ENCODE data around the gene TTLL6. TPM values are rescaled to one million over a fixed set of nuclear protein-coding genes. Genes with fewer than 3 reads are reported as not detected.

TTLL6 gene
- polyA plus RNA-seq, 3 donors, result 0.21 to 0.31 (median 0.22) TPM

GRCh38 chr17:48729335-48730239, 87.4 kb downstream of the TTLL6 start:
- H3K27ac ChIP-seq (ENCODE audit: low read depth, low read length), result no peak overlapping the region
- 5 to 8% (median 7%) methylated on average over 19 of the region's 19 CpGs for WGBS, 3 donors

DNA sequence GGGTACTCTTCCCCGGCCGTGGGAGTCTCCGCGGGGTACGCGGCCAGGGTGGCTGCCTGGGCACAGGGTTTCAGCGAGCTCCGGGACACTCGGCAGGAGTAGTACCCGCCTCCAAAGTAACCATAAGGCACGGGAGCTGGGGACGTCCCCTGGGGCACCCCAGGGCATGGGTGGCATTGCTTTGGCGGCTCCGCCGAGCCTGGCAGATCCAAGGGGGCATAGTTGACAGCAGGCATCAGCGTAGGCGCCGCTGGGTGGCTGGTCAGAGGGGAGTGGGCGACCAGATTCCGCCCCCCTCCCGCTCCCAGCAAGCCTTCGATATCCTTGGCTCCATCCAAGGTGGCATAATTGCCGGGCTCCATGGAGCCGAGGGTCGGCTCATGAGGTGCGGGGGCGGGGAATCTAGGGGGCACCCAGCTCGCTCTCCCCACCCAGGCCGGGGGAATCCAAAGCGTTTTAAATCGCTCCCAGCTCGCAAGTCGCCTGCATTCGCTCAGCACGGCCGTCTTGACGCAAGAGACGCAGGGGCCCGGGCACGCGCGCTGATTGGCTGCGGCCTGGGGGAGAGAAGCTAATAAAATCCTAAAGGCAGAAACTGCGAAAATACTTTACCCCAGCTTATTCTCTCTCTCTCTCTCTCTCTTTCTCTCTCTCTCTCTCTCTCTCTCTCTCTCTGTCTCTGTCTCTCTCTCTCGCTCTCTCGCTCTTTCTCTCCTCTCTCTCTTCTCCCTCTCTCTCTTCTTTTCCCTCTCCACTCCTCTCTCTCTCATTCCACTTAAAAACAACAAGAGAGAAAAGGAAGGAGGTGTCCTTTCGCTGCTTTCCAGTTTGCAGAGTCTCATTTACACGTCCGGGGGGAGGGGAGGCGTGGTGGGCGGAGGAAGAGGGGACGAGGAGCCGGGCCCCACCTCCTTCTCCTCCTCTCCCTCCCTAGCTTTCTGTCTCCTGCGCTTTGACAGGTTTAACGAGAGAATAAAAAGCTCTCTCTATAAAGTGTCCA, 88.5 kb downstream of the TTLL6 start, which contains the start of gene HOXB13:
TSS of gene HOXB13 (minus strand) at position 519 of the 1,000 bp plus-strand sequence. CDS start at position 362, 157 bp downstream.
- H3K27ac ChIP-seq (ENCODE audit: low read depth, low read length), result no peak within 1 kb of the TSS
- 3 to 6% (median 3%) methylated on average over 51 to 55 of the region's 55 CpGs for WGBS, 3 donors

DNA sequence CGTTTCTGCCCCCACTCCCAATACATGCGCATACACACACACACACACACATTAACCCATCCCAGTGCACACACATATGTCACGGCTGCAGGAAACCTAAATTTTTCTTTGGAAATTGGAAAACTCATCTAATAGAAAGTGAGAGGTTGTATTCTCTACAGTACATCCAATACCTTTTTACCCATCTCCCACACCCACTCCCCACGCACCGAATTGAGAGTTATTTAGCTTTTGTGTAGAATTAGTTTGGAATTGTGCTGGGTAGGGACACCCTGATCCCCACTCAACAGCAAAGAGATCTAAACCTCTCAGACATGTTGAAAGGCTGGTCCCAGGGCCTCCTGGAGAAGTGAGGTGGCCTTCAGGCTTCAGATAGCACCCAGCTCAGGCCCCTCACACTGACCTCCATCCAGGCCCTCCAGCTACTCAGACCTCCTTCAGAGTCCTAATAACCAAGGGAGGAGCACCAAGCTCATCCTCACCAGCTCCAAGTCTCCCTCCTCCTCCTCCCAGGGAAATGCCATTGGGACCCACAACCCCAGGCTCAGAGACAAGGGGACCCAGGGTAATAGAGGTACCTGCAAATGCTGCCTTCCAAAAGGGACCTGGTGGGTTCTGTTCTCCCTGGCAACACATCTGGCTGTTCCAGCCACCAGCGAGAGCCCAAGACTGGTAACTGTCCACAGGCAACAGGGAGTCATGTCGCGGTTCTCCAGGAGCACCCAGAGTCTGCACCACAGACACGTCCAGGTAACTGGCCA, 89.4 kb downstream of the TTLL6 start:
- 24 to 43% (median 27%) methylated on average over 9 of the region's 9 CpGs for WGBS, 3 donors
- no peak overlapping the region for H3K27ac ChIP-seq (ENCODE audit: low read depth, low read length)

GRCh38 chr17:48726916-48727286, 90.1 kb downstream of the TTLL6 start:
- no peak overlapping the region for H3K27ac ChIP-seq (ENCODE audit: low read depth, low read length)
- WGBS, 3 donors, result 8 to 11% (median 9%) methylated on average over 20 of the region's 20 CpGs

DNA sequence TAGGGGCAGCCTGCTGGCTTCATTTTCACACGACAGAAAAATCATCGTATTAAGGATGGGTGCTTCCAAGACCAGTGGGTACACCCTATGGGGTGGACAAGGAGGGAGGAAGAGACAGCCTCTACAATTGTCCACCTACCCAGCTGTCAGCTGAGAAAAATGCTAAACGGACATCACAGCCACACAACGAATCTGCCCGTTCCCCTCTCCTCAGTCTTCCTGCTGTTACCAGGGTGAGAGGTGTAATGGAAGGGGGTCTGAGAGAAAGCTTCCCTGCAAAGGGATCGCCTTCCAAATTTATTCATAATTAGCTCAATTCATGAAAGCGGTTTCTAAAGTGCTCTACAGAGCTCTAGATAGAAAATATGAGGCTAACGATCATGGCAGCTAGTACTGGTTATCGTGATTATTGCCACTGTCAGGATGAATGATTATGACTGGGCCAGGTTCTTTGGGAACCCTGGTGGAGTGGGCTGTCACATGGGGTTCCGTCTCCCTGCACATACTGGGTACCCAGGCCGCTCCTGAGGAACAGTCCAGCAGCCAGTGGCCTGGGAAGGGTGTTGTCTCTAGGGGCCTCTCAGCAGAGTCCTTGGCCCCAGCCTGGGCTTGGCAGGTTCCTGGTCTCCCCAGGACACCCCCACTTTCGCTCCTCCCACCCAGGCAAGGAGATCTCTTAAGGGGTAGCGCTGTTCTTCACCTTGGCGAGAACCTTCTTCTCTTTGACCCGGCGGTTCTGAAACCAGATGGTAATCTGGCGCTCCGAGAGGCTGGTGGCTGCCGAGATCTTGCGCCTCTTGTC, 90.7 kb downstream of the TTLL6 start:
- WGBS, 3 donors, result 12 to 14% (median 12%) methylated on average over 20 of the region's 20 CpGs
- H3K27ac ChIP-seq (ENCODE audit: low read depth, low read length), result no peak overlapping the region

- no peak overlapping the region for H3K27ac ChIP-seq (ENCODE audit: low read depth, low read length)
- WGBS, 3 donors, result 5 to 6% (median 5%) methylated on average over 37 to 38 of the region's 38 CpGs
These were observed 91.6 kb downstream of the TTLL6 start for GRCh38 chr17:48725288-48726064.

- 1 to 4% (median 3%) methylated on average over 16 of the region's 16 CpGs for WGBS, 3 donors
- no peak overlapping the region for H3K27ac ChIP-seq (ENCODE audit: low read depth, low read length)
These were observed 92.1 kb downstream of the TTLL6 start for GRCh38 chr17:48725004-48725287.

- 6 to 9% (median 7%) methylated on average over 32 of the region's 32 CpGs for WGBS, 3 donors
These were observed 92.6 kb downstream of the TTLL6 start for GRCh38 chr17:48724251-48725003.

GRCh38 chr17:48723423-48724250, 93.4 kb downstream of the TTLL6 start:
- 10 to 11% (median 10%) methylated on average over 42 of the region's 42 CpGs for WGBS, 3 donors
- no peak overlapping the region for H3K27ac ChIP-seq (ENCODE audit: low read depth, low read length)

More at GRCh38 chr17:48724251-48725003, 92.6 kb downstream of the TTLL6 start:
- no peak overlapping the region for H3K27ac ChIP-seq (ENCODE audit: low read depth, low read length)

DNA sequence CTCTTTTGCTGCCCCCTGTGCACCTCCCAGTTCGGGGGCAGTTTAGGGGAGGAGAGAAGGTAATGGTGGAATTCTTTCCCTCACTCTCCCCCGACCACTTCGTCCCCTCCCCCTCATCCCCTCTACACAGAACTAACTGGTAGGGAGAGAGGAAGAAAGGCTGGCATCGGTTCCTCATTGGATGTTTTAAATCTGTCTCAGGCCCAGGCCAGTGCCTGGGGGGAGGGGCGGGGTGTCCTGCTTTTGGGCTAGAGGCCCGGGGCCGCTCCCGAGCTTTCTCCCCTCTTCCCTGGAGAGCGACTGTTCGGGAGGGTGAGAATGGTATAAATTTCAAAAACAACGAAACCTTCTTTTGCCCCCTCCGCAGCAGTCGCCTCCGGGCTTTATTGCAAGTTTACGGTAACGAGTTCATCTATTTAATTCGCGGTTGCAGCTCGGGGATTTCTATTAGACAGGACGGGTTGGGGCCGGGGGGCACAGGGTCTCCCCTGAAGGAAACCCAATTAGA, 94.1 kb downstream of the TTLL6 start, which contains the start of gene PRAC2:
TSS of gene PRAC2 (plus strand) at position 271 of the 508 bp plus-strand sequence. CDS start 1,226 bp downstream, outside the sequence.
- H3K27ac ChIP-seq (ENCODE audit: low read depth, low read length), result no peak within 1 kb of the TSS
- 4 to 6% (median 6%) methylated on average over 21 of the region's 21 CpGs for WGBS, 3 donors

DNA sequence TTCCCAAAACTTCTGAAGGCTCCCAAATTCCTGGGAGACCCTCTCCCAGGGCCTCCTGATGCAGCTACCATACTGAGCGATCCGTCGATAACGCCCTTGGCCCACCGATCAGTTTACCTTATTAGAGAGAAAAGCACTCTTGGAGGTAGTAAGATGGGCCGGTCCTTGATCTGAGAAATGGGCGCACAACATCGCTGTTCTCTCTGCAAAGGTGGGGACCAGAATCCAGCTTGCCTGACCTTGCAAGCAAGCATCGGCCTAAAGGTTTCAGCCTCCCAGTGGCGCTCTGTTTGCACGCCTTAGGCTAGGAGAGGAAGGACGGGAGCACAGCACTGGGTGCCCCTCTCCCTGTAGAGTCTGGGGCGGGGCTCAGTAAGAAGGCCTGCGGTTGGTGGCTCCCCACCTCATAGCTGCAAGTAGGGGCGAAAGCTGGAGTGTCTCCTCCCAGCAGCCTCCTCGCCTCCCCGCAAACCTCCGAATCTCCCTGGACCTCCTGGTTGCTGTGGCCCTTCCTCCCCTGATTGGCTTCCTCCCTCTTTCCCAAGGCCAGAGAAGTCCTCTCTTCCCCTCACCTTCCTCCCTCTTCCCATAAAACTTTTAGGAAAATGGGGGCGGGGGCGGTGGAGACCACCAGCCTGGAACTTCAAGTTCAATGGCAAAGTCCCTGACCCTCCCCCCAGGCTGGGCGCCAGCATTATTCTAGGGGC, 94.7 kb downstream of the TTLL6 start, which contains the start of gene PRAC1:
TSS of gene PRAC1 (minus strand) at position 318 of the 707 bp plus-strand sequence. CDS start at position 192, 126 bp downstream.
- WGBS, 3 donors, result 6 to 10% (median 9%) methylated on average over 21 of the region's 21 CpGs
- no peak within 1 kb of the TSS for H3K27ac ChIP-seq (ENCODE audit: low read depth, low read length)

DNA sequence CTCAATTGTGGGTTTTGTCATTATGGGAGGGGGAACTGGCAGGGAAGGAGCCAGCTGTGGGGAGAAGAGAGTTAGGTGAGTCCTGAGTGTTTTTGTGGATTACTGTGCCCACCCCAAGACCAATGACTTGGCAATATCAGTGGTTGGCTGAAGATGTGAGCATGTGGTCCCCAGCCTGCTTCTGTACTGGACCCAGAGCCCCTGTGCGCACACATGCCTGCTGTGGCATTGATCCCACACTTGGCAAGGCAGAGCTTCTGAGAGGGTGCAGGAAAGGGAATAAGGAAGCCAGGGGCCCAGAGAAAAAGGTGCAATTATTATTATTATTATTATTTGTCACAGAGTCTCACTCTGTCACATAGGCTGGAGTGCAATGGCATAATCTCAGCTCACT, 96.0 kb downstream of the TTLL6 start:
- WGBS, 3 donors, result 81 to 94% (median 88%) methylated on average over 1 of the region's 1 CpG
- no peak overlapping the region for H3K27ac ChIP-seq (ENCODE audit: low read depth, low read length)

- WGBS, 3 donors, result 19 to 31% (median 26%) methylated on average over 11 of the region's 11 CpGs
- H3K27ac ChIP-seq (ENCODE audit: low read depth, low read length), result no peak overlapping the region
These were observed 96.6 kb downstream of the TTLL6 start for GRCh38 chr17:48720266-48721008.
